Right kidney (tissue), 1 donor: Measurements from ENCODE around the gene SLC25A47.
"Not testable (repeated sequence)": the region's sequence is repeated elsewhere in the genome, so short reads cannot be mapped to it uniquely, and the experiment has no call there.

Experiments
- DNase-seq: peaks from one replicate; pipeline ENCODE4 v3.0.0-alpha.2; 2016

The SLC25A47 gene

GRCh38 chr14:100289916-100290606, 33.1 kb upstream of the SLC25A47 start:
- DNase-seq, result no peak

GRCh38 chr14:100290607-100291304, 32.4 kb upstream of the SLC25A47 start:
- DNase-seq, result no peak

- DNase-seq, result no peak
Observed at GRCh38 chr14:100291305-100292075, 31.6 kb upstream of the SLC25A47 start.

- no peak for DNase-seq
Observed at GRCh38 chr14:100292301-100292775, 30.8 kb upstream of the SLC25A47 start.

GRCh38 chr14:100292776-100293461, 30.2 kb upstream of the SLC25A47 start:
- DNase-seq, result no peak

DNA sequence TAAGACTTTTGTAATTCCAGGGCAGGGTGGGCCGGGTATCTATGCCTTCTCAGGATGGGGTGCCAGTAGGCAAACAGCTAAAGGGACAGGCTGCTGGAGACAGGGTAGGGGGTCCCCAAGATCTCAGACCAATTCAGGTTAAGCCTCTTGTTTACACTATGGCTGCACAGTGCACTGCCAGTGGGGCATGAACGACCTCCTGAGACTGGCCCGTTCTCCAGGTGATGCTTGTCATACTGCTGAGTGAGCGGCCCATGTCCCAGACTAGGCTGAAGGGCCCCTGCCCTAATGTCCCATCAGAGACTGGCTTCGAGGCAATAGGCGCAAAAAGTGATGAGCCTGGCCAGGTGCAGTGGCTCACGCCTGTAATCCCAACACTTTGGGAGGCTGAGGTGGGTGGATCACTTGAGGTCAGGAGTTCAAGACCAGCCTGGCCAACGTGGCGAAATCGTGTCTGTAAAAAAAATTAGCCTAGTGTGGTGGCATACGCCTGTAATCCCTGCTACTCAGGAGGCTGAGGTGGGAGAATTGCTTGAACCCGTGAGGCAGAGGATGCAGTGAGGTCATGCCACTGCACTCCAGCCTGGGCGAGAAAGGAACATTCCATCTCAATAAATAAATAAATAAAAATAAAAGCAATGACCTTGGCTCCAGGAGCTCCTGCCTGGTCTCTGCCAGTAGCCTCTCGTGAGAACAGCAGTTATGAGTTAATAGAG, 29.5 kb upstream of the SLC25A47 start:
- no peak for DNase-seq

GRCh38 chr14:100294213-100294962, 28.8 kb upstream of the SLC25A47 start:
- DNase-seq, result no peak

- no peak for DNase-seq
Observed at GRCh38 chr14:100294963-100295330, 28.2 kb upstream of the SLC25A47 start.

DNA sequence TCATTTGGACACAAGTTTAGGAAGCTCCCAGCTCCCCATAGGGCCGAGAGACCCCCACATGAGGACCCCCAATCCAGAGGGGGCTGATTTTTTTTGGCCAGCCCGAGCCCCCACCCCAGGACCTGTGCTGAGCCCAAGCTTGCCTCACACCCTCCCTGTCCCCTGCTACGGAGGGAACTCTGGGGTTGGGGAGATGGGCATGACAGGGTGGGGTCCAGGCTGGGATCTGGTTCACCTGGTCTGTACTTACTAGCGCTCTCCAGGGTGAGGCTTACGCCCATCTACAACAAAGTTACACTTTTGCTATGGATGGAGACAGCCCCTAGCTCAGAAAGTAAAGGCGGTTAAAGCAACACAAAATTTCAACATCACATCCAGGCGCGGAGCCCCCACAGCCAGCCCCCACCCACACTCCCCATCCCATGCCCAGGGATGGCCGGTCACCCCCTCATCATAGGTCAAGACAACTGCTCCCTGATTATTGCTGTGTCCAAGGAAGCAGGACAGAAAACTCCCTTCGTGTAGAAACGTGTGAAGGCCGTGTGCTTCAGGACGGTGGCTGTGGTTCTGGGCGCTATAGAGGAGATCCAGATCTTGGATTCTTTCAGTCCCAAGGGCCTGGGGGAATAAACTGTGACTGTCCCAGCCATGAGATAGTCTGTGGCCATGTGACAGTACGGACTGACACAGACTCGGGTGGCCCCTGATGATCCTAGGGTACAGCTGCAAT, 27.6 kb upstream of the SLC25A47 start:
- no peak for DNase-seq

DNA sequence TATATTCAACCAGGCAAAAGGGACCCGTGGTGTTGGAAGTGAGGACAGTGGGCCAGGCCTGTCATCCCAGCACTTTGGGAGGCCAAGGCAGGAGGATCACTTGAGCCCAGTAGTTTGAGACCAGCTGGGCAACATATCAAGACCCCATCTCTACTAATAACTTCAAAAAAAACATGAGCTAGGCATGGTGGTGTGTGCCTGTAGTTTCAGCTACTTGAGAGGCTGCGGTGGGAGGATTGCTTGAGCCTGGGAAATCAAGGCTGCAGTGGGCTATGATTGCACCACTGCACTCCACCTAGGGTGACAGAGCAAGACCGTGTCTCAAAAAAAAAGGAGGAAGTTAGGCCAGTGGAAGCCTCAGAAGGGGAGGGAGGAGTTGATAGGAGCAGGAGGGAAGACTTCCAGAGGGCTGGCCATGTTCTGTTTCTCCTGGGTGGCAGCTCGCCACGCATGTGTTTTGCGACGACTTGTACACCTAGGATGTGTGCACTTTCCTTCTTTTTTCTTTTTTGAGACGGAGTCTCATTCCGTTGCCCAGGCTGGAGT, 27.0 kb upstream of the SLC25A47 start:
- DNase-seq, result no peak

DNA sequence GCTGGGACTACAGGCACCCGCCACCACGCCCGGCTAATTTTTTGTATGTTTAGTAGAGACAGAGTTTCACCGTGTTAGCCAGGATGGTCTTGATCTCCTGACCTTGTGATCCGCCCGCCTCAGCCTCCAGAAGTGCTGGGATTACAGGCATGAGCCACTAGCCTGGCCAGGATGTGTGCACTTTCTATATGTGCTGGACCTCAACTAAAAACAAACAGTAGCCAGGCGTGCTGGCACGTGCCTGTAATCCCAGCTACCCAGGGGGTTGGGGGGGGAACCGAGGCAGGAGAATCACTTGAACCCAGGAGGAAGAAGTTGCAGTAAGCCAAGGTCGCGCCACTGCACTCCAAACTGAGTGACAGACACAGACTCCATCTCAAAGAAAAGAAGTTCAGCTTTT, 26.4 kb upstream of the SLC25A47 start:
- not testable (repeated sequence) for DNase-seq

GRCh38 chr14:100297320-100298300, 25.5 kb upstream of the SLC25A47 start:
- DNase-seq, result no peak

GRCh38 chr14:100298551-100299237, 24.4 kb upstream of the SLC25A47 start:
- no peak for DNase-seq

- no peak for DNase-seq
Observed at GRCh38 chr14:100299238-100299560, 23.9 kb upstream of the SLC25A47 start.

- no peak for DNase-seq
Observed at GRCh38 chr14:100302616-100303015, 20.5 kb upstream of the SLC25A47 start.

DNA sequence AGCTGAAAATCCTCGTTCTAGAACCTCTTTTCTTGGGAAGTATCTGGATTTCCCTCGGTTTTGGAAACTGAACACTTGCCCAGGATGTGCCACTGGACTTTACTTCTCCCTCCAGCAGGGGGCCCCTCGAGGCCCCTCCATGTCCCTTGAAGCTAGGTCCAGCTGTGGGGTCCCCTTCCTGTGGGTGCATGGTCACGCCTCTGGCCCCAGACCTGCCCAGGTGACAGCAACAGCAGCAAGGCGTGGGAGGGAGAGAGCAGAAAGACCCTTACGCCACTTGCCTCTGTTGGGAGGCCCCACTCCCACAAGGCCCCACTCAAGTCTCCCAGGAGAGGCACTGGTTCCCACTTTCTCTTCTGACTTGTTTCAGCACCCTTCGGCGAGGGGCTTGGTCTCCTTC, 20.0 kb upstream of the SLC25A47 start:
- DNase-seq, result no peak

DNA sequence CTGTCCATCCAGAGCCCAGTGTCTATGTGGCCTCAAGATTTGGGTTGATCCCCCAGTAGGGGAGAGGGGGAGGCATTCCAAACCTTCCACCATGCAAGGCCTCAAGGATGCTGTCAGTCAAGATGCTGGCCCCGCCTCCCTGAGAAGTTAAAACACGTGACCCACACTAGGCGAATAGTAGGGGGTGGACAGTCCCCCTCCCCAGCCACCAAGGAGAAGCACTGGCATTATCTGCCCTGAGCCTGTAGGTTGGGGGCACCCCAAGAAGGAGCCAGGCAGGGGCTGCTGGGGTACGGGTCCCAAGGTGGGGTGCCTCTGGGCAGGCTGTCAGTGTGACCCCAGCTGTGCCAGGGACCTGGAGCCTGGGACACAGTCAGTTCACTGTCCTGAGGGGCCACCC, 19.2 kb upstream of the SLC25A47 start:
- no peak for DNase-seq

DNA sequence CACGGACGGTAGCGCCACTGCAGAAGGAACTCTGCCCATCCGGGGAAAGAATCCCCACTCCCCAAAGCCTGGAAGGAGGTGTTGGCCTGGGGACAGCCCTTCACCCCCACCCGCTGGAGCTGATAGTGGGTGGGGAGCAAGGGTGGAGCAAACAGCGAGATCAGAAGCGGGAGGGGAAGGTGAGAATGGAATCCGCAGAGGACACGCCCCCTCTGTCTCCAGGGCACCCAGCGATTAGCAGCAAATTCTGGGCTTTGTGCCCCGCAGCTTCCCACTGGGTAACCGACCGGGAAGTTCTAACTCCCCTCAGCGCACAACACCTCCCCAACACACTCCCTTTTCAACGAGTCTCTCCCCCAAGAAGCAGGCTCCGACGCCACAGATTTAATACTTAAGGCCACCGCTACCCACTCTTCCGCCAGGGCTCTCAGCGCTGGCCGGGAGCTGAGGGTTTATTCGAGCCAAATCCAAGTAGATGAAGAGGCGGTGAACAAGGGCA, 18.3 kb upstream of the SLC25A47 start:
- DNase-seq, result no peak
